Activated CD4-positive, alpha-beta T cell treated with anti-CD3 and anti-CD28 coated beads, Interleukin-2, amount 50 U/mL, for 24 hours (primary cell): ENCODE data around the gene KCNT2.
"Not testable (repeated sequence)": the region's sequence is repeated elsewhere in the genome, so short reads cannot be mapped to it uniquely, and the experiment has no call there.

ENCODE experiments used
- DNase-seq, 2 donors: peaks; one replicate each; pipeline ENCODE4 v3.0.0-alpha.2; 2020; ENCODE audit warnings: low read depth in 1 of 2, low spot score in 1 of 2

KCNT2 gene

GRCh38 chr1:196590959-196591358 is 17.3 kb downstream of the KCNT2 start:
- no peak for DNase-seq

GRCh38 chr1:196590012-196590708 is 18.1 kb downstream of the KCNT2 start:
- no peak for DNase-seq

GRCh38 chr1:196584696-196585095 is 23.5 kb downstream of the KCNT2 start:
- DNase-seq = no peak

- no peak for DNase-seq
These were observed 30.9 kb downstream of the KCNT2 start for GRCh38 chr1:196577386-196577785.

- no peak for DNase-seq
These were observed 35.0 kb downstream of the KCNT2 start for GRCh38 chr1:196573226-196573625.

DNA sequence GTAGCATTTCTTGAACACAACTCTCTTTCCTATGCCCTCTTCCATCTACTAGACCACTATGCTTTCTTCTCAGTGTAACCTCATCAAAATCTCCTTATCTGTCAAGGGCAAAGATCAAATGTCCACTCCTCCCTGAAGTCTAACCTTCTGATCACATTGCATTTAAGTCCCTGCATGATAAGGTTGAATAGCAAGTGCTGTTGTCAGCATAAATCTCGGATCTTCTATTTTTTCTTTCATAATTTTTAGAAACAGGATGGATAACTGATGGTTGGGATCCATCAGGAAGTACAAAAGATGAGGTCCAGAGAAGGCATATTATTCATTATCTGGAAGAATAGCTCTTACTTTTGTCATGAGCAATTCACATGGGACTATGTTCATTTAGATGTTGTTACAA is 41.0 kb downstream of the KCNT2 start:
- DNase-seq = no peak

- DNase-seq = no peak
These were observed 44.5 kb downstream of the KCNT2 start for GRCh38 chr1:196563768-196564167.

GRCh38 chr1:196559314-196559713 is 48.9 kb downstream of the KCNT2 start:
- no peak for DNase-seq

DNA sequence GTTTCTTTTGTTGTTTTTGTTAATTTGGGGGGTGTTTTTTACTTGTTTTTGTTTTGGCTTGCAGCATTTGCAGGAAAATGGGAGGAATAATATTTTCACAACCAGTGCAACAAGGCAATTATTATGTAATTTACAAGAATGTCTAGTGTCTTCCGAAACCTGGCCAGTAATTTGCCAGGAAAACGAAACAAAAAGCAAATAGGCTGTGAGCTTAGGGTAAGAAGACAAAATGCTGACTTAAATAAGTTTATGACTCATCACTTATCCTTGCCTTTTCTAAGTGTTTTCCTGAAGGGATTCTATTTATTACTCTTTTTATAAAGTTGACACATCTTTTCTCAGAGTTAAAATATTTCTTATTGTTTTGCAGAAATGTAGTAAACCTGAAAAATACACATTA is 49.8 kb downstream of the KCNT2 start:
- DNase-seq = no peak

DNA sequence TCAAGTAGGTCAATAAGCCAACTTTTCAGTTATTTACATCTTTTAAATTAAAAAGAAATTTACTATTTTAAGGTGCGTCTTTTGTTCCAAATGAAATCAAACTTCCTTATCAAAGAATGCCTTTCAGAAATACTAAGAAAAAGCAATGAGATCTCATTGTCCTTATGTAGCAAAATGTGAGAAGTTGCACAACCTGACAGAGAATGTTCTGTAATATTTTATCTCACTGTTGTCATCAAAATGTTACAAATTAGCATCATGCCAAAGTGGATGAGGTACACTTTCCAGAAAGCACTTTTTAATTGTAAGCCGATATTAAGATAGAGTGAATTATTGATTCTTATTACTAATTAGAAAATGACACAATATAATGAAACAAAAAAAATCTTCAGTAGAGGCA is 50.4 kb downstream of the KCNT2 start:
- DNase-seq = no peak

DNA sequence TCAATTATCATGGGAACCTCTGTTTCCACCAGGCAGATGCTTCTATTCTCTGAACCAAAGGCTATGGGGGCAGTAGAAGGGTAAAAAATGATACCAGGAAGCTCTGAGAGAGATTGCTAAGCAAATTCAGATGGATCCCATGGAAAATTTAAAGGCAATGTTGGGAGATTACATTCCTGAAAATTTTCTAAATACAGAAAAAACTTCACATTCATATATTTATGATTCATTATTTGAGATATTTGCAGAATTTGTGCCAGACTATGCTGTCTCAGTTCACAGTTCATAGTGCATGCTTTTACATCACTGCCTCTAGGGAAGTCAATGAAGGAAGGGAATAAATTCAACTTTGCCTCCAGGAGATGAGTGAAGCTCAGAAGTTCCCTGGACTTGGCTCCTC is 57.5 kb downstream of the KCNT2 start:
- no peak for DNase-seq

DNA sequence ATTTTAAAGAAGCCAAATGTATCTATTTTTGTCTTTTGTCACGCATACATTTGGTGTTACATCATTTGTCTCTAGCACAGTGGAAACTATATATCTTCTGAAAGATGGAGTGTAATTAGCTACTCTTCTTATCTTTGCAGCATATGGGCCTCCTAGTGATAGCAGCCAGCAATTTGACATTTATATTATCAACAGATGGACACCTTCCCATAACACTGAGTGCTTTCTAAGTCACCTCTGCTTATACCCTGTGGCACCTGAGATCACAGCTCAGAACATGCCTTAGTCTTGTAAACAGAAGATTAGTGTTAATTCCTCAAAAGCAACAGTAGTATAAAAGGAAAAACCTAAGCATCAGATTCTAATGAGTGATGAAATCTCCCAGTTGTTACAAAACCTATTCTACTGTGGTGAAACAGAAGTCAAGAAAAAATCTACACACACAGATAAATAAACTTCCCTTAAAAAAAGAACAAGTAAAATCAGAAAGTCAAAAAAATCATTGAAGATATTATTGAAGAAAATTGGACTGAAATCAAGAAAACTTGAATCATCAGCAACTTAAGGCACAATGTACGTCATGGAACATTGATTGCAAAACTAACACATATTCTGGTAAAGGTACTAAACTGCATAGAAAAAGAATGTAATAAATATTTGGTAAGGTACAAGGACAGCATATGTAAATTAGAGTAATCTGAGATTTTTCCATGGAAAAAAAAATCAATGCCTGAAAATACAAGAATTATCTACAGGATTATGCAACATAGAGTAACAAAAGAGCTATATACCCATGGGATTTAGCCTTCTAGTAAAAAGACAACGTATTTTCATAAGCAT is 61.7 kb downstream of the KCNT2 start:
- no peak for DNase-seq

GRCh38 chr1:196545222-196545621 is 63.0 kb downstream of the KCNT2 start:
- DNase-seq = no peak

DNA sequence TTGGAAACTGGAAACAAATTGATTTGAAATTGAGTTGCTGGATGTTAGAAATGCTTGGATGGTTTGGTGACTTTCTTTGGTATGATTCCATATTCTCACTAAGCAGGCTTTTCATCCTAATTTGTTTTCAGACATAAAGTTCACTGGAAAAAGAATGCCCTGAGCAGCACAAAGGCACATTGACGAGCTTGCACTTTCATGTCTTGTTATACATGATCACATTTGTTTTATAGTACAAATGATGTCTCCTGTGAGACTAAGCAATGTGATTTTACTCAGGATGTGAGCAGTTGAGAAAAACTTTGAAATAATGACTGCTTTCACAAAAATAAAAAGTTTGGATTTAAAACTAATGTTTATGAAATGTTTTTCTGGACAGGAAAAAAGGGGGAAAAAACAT is 63.6 kb downstream of the KCNT2 start:
- no peak for DNase-seq

GRCh38 chr1:196543833-196544232 is 64.4 kb downstream of the KCNT2 start:
- DNase-seq = no peak

- DNase-seq = no peak
These were observed 69.8 kb downstream of the KCNT2 start for GRCh38 chr1:196538473-196538872.

DNA sequence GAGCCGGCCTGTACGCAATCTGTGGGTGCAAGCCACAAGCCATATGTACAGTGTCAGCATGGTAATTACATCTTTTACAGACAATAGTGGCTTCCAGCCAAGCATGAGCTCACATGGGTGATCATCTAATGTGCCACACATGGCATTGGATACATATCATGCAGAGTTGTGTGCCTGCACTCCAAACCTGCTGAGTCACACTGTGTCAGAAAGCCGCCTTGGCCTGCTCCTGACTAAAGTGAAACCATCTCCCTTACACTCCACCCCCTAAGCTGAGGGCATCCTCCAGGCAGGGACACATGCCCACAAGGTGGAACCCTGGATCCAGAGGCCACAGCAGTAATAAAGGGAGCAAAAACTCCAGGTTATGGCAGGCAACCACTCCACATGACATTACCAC is 72.5 kb downstream of the KCNT2 start:
- DNase-seq = no peak

DNA sequence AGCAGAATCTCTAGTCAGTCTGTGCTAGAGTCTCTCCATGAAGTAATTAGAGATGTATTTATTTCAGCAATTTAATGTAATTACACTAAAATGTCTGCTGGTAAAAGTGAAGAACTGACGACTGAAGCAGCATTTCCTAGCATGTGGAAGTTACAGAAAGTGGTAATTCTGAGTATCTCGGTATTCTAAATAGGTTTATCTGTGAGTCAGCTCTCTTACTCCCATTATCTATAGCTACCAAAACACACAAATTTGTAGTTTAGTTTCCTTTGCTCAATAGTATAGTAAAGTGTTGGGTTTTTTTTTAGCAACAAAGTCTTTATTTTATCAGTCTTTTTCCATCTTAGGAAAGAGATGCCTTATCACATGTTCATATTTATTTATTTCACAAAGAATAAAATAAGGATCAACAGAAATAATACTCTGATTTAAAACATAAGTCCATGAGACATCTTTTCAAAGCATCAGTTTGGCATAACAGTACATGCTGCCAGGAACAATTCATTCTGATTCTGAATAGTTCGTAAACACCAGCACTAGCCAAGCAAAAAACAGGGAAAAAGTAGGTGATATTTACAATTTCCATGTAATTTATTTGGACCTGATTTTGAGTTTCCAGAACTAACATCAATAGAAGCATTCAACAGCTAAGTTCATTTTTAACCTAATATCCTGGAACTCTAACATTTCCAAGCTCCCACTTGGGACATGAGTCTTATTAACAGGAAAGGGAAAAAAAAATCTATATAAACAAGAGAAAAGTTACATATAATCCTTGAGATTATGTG is 76.3 kb downstream of the KCNT2 start:
- DNase-seq = no peak

DNA sequence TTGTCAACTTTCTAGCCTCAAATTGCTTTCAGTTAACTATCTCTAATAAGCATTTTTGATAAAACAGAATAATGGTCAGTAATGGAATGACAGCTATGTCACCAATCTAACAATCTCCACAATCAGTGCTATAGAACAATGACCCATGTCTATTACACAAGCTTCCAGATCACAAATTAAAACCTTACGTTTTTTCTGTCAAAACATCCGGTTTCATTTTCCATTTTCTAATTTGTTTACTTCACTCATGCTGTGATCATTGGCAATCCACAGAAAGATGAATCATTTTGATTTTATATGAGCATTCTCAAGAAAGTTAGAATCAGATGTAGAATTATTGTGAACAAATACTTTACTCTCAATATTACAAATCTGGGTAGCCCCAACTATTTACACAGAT is 80.3 kb downstream of the KCNT2 start:
- DNase-seq = no peak

- not testable (repeated sequence) for DNase-seq
These were observed 85.5 kb downstream of the KCNT2 start for GRCh38 chr1:196522574-196523345.

DNA sequence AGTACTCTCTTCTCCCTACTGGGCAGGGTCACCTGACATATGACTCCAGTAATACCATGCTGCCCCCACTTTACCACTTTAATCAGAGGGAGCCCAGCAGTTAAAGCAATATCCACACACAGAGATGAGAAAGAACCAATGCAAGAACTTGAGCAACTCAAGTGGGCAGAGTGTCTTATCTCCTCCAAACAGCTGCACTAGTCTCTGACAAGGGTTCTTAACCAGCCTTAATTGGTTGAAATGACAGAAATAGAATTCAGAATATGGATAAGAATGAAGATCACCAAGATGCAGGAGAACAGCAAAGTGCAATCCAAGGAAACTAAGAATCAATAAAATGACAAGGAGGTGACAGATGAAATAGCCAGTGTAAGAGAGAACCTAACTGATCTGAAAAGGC is 91.0 kb downstream of the KCNT2 start:
- DNase-seq = no peak
